Mammary epithelial cell (primary cell): ENCODE results near the gene ARHGAP26.

ENCODE experiments used
- EZH2 ChIP-seq: IDR thresholded peaks from 2 replicates; pipeline ENCODE4 v1.6.1; 2012; ENCODE audit warnings: low read length, inconsistent platforms, borderline replicate concordance
- TF ChIP-seq, protein P1 (sequence below), 2 donors: IDR thresholded peaks in 1 of 2; conservative IDR thresholded peaks in 1 of 2; 2 replicates each; pipeline ENCODE4 v1.5.1; 2011 to 2012; ENCODE audit warnings: inconsistent platforms in 2 of 2, low read length in 2 of 2, mild to moderate bottlenecking in 2 of 2, control low read depth in 1 of 2, low read depth in 1 of 2; ENCODE audit not compliant: insufficient read depth in 1 of 2; ENCODE audit errors: extremely low read depth in 1 of 2

DNA sequence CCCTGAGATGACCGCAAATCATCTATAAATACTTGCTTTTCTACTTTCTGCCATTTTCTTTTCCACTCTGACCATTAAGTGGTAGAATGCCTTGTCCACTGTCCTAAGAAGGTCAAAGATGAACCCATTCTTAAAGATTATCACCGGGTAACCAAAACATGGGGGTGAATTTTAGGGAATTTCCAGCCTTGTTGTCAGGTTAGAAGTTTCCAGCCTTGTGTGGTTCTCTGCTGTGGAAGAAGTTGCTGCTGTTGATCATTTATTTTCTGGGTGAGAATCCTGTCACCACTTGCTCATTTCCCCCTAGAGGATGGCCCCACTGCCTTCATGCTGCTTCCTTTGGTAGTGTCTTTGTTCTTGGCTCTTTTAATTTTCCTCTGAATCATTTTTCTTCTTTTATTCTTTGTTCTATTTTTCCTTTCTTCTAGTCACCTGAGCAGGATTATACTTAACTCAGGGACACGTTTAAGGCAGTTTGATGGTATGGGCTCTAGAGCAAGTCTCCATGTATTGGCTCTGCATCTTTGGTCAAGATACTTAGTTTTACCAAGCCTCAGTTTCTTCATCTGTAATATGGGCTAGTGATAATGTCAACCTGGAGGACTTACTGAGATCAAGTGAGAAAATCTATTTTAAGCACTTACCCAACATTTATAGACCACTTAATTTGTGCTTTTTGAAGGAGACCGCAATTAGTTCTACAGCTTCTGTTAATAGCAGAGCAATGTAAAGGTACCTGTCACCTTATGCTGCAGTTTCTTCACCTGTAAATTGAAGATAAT is 266.2 kb downstream of the ARHGAP26 start:
- TF ChIP-seq, protein P1, sequence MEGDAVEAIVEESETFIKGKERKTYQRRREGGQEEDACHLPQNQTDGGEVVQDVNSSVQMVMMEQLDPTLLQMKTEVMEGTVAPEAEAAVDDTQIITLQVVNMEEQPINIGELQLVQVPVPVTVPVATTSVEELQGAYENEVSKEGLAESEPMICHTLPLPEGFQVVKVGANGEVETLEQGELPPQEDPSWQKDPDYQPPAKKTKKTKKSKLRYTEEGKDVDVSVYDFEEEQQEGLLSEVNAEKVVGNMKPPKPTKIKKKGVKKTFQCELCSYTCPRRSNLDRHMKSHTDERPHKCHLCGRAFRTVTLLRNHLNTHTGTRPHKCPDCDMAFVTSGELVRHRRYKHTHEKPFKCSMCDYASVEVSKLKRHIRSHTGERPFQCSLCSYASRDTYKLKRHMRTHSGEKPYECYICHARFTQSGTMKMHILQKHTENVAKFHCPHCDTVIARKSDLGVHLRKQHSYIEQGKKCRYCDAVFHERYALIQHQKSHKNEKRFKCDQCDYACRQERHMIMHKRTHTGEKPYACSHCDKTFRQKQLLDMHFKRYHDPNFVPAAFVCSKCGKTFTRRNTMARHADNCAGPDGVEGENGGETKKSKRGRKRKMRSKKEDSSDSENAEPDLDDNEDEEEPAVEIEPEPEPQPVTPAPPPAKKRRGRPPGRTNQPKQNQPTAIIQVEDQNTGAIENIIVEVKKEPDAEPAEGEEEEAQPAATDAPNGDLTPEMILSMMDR (conservative IDR thresholded peaks at IDR 0.05 in 1 of 2, IDR thresholded peaks at IDR 0.05 in 1 of 2; ENCODE audit: extremely low read depth in 1 of 2, insufficient read depth in 1 of 2, low read depth in 1 of 2, low read length in 2 of 2) = no peak
- TF ChIP-seq EZH2 = no peak
